ENCODE results near the gene XYLT1.

DNA sequence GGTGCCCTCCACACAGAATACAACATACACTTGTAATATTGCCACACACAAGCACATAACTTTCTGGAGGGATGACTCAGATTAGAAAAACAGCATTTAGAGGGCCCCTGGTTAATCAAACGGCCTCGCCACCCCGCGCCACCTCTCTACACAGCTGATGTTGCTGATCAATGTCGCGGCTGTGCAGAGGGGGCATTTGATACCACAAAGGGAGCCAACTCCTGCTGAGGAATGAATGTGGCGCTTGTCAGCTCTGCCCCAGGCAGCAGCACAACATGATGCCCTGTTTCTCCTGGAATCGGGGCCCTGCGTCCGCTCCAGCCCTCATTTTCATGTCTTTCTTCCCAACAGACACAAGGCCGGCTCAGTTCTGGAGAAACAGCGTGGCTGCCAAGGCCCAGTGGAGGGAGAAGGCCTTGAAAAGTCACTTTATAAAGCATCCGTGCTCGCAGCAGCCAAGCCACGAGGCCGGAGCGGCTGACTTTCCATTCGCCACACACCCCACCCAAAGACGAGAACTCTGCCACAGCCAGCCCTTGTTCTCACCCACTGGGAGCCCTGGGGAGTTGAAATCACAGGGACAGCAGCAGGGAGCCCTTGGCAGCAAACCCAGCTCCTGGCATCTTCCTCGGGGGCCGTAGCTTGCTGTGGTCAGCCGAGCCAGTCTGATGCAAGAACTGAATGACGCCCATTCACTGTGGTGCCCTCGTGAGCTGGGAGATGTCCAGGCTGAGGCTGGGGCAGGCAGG is 65.6 kb downstream of the XYLT1 start:
- TF ChIP-seq, protein P1, sequence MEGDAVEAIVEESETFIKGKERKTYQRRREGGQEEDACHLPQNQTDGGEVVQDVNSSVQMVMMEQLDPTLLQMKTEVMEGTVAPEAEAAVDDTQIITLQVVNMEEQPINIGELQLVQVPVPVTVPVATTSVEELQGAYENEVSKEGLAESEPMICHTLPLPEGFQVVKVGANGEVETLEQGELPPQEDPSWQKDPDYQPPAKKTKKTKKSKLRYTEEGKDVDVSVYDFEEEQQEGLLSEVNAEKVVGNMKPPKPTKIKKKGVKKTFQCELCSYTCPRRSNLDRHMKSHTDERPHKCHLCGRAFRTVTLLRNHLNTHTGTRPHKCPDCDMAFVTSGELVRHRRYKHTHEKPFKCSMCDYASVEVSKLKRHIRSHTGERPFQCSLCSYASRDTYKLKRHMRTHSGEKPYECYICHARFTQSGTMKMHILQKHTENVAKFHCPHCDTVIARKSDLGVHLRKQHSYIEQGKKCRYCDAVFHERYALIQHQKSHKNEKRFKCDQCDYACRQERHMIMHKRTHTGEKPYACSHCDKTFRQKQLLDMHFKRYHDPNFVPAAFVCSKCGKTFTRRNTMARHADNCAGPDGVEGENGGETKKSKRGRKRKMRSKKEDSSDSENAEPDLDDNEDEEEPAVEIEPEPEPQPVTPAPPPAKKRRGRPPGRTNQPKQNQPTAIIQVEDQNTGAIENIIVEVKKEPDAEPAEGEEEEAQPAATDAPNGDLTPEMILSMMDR (conservative IDR thresholded peaks at IDR 0.05; ENCODE audit: low read depth, low read length): no peak
- no peak for TF ChIP-seq EZH2 (IDR thresholded peaks at IDR 0.05; ENCODE audit: low read length, unreplicated experiment)
